Spleen (tissue), 7 donors: ENCODE measurements around the gene HFM1.

Source experiments
- CTCF ChIP-seq, 11 experiments: fragments of 200-600 bp in 7 of 11; fragments of 450-650 bp in 4 of 11; sonication (generic) in 4 of 11; IDR thresholded peaks in 8 of 11; conservative IDR thresholded peaks in 3 of 11; 1 replicate in 7 of 11; 2 replicates in 4 of 11; pipeline versions ENCODE4 v1.4.0 to v1.8.0; 2016 to 2021; ENCODE audit warnings: antibody characterized with exemption in 11 of 11, inconsistent platforms in 4 of 11, mild to moderate bottlenecking in 1 of 11
- POLR2A ChIP-seq, 3 donors: fragments of 450-650 bp; IDR thresholded peaks; one replicate each; pipeline ENCODE4 v1.5.1; 2017; ENCODE audit warnings: antibody characterized with exemption in 3 of 3, mild to moderate bottlenecking in 1 of 3
- POLR2AphosphoS5 ChIP-seq, 3 donors: sonication (generic); formaldehyde crosslinking; IDR thresholded peaks; one replicate each; pipeline ENCODE4 v1.5.1; 2017; ENCODE audit warnings: antibody characterized with exemption in 3 of 3
- donor health status: DM: no; HTN: no; CAD: no; lungs with moderate emphysema.
- donor health status: DM: no; HTN: no; CAD: no.
- donor health status: DM: no; HTN: no; CAD: no.

GRCh38 chr1:91281782-91282181 lies 122.9 kb downstream of the HFM1 start:
- TF ChIP-seq CTCF (IDR thresholded peaks at IDR 0.05 in 8 of 11, conservative IDR thresholded peaks at IDR 0.05 in 3 of 11) (no peak), POLR2AphosphoS5 (IDR thresholded peaks at IDR 0.05) (no peak), POLR2A (IDR thresholded peaks at IDR 0.05) (no peak)
